GM12864 (cell line): ENCODE results near the gene XRN2.

Source experiments
- DNase-seq: peaks from one replicate; pipeline ENCODE4 v3.0.0-alpha.2; 2011; ENCODE audit warnings: low read depth
- H3K4me3 ChIP-seq: 2 replicates; pipeline ENCODE4 v1.5.1; 2011; ENCODE audit warnings: mild to moderate bottlenecking, low read depth, low read length, control low read depth
- CTCF ChIP-seq: IDR thresholded peaks from 2 replicates; pipeline ENCODE4 v1.5.1; 2011; ENCODE audit warnings: low read depth, mild to moderate bottlenecking, moderate library complexity, low read length, control low read depth, inconsistent platforms; ENCODE audit errors: missing control alignments

XRN2 gene

GRCh38 chr20:21391185-21391971 lies 88.2 kb downstream of the XRN2 start:
- TF ChIP-seq CTCF: no peak
- no peak for DNase-seq
- no peak overlapping the region for H3K4me3 ChIP-seq

- no peak overlapping the region for H3K4me3 ChIP-seq
- TF ChIP-seq CTCF: no peak
- DNase-seq: no peak
These were observed 88.8 kb downstream of the XRN2 start for GRCh38 chr20:21391972-21392352.

- TF ChIP-seq CTCF: no peak
- DNase-seq: no peak
- no peak overlapping the region for H3K4me3 ChIP-seq
These were observed 90.0 kb downstream of the XRN2 start for GRCh38 chr20:21393166-21393565.

GRCh38 chr20:21393816-21394519 lies 90.8 kb downstream of the XRN2 start:
- no peak for DNase-seq
- no peak overlapping the region for H3K4me3 ChIP-seq
- no peak for TF ChIP-seq CTCF

- H3K4me3 ChIP-seq: no peak overlapping the region
- no peak for DNase-seq
- TF ChIP-seq CTCF: no peak
These were observed 91.4 kb downstream of the XRN2 start for GRCh38 chr20:21394551-21394950.

- no peak overlapping the region for H3K4me3 ChIP-seq
- TF ChIP-seq CTCF: no peak
- no peak for DNase-seq
These were observed 92.0 kb downstream of the XRN2 start for GRCh38 chr20:21395051-21395665.
